Measurements from ENCODE around the gene MEGF11.

MEGF11 gene

DNA sequence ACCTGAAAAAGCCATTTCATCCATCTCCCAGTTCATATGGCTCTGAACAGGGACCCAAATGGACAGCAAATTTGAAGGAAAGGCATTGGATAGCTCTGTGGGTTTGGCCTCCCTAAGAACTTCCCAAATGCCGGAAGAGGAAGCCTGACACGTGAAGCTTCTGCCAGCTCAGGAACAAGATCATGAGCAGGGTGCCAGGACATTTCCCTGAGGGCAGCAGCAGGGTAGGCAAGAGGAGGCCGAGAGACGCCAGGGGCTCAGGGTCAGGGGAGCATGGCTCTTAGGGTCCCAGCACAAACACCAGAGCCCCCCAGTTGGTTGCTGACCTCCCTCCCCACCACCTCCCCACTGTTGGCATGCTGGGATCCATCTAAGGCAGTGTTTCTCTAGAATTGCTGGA, 187.5 kb downstream of the MEGF11 start:
- no peak for DNase-seq (ENCODE audit: low read depth, low spot score)

DNA sequence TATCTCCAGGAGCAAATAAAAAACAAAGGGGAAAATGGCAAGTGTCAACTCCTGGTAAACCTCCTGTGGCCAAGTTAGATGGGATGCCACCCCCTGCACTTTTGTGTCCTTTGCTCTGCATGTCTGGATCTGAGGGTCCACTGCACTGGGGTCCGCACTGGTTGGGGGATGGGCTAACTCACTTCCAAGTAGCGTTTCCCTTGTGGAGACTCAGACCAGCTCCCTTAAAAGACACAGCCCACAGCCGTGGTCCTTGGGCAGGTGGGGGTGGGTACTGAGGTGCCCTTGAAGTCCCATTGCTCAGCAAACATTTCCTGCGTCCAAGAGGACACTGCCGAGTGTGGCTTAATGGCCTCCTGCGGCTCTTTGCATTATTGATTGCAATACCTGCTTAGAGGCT, 188.2 kb downstream of the MEGF11 start:
- no peak for DNase-seq (ENCODE audit: low read depth, low spot score)

DNA sequence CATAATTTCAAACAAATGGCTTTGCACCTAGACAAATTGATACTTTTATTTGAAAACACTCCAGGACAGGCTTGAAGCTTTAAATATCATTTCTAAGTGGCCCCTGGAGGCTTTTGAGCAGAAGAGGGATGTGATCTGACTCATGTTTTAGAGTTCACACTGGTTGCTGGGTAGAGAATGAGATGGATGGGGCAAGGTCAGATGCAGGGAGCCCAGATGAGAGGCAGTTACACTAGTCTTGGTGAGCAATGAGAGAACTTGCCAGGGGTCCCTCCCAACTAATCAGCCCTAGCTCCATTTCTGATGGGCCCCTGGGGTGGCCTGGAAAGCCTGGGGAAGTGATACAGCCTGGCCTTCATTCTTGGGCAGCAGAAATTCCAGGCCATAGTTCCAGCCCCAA, 190.4 kb downstream of the MEGF11 start:
- no peak for DNase-seq (ENCODE audit: low read depth, low spot score)

DNA sequence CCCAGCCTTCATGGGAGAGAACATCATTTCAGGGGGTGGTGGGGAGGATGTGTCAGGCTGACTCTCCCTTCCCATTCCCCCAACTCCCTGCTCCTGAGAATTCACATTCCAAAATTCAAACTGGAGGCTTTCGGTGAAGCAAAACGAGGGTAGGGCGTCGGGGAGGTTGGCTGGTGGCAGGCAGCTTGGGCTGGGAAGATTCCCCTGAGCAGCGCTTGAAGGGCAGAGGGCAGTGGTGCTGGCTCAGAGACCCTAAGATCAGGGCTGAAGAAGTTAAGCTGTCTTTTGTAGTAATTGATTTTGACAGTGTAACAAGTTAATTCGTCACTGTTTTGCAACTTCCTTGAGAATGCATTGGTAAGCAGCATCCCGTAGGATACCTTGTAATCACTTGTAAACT, 196.5 kb downstream of the MEGF11 start:
- DNase-seq (ENCODE audit: low read depth, low spot score), result no peak

DNA sequence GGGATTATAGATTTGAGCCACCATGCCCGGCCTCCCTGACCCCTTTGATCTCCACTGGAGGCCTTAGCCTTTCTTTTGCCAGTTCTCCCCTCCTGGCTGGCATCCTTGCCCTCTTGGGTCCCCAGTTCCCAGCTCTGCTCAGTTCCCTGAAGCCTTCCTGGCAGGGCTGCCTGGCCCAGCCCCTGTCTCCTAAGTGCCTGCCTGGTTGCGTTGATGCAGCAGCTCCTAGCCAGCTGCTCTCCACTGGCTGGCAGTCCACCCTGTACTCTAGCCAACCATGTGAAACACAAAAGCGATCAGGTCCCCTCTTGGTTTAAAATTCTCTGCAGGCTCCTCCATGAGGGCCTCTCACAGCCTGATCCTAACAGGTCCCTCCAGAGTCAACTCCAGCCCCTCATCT, 199.6 kb downstream of the MEGF11 start:
- DNase-seq (ENCODE audit: low read depth, low spot score), result no peak

DNA sequence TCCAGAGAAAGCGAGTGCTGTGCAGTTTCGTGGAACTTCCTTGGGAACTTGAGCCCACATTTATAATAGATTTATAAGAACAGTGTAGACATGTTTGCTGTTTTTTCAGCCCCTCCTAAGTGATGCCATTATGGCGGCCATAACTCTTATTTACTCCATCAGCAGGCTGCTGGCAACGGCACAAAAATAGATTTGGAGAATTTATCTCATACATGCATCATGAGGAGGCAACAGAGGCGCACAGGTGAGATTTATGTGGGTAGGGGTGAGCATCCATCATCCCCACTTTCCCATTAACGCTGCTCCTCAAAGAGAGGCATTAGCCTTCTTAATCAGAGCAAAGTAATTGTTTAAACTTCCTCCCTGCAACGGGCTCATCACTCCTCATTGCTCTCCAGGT, 201.7 kb downstream of the MEGF11 start:
- DNase-seq (ENCODE audit: low read depth, low spot score), result no peak

DNA sequence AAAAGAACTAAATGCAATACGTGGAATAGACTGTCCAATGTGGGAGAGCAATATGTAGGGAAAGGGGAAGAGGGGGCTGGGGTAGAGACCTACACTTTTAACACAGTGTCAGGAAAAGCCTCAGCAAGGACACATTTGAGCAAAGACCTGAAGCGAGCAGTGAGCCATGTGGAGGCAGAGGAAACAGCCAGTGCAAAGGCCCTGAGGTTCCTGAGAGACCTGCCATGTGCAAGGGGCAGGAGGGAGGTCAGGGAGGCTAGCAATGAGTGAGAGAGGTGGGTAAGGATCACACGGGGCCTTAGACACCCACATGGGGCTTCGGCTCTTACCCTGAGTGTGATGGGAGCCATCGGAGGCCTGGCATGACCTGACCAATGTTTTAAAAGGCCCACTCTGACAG, 203.3 kb downstream of the MEGF11 start:
- DNase-seq (ENCODE audit: low read depth, low spot score), result no peak

DNA sequence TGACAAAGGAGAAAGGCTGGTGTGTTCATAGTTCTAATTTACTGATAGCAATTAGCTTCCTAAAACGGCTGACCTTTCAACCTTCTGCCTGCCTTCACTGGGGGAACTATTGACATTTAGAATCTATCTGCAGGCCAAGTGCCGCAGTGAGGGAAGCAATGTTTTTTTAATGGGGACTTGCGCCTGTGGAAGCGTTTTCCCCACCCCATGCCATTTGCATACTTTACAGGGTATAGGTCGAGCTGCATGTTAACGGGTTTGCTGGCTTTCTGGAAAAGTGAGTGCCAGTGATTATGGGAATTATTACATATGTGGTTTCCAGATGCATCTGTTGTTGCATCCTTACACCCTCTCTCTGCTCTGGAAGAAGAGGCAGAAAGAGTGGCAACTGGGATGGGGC, 204.2 kb downstream of the MEGF11 start:
- DNase-seq (ENCODE audit: low read depth, low spot score), result no peak

DNA sequence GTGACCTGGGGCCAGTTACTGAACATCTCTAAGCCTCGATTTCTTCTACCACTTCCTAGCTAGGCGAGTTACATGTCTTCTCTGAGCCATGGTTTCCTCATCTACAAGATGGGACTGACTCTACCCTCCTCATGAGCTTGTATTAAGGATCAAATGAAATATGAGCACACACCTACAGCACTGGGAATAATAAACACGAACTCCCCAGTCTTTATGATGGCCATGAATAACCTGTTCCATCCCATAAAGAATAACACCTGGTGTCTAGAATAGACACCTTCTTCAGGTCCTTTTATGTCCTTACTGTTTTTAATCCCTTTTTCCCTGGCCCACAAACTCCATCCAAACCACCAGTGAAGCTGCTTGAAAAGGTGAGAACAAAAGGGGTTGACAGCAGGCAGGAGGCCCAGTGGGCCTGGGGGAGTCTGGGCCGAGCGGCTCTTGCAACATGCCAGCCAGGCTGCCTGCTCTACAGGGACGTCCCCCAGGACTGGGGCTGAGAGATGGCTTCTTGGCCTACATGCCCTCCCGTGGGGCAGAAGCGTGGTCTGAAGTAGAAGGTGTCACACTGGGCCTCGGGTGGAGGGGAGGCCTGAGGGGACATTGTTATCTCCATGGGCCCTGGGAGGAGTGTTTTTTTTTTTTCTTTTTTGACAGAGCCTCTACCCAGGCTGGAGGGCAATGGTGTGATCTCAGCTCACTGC, 206.1 kb downstream of the MEGF11 start:
- no peak for DNase-seq (ENCODE audit: low read depth, low spot score)

DNA sequence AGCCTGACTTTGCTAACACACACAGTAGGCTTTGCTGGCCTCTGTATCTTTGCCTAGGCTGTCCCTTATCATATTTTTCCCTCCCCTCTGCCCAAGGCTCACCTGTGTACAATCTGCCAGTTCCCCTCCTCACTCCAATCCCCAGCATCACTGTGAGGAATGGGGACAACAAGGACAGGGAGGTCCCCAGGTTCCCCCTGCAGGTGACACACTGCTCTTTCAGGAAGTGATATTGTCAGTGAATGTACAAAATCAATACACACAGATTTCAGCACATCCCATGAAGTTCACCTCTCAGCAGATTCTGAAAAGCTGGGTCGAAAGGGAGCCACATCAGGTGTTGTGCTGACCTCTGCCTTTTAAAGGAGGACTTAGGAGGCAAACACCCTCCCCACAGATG, 206.8 kb downstream of the MEGF11 start:
- no peak for DNase-seq (ENCODE audit: low read depth, low spot score)

DNA sequence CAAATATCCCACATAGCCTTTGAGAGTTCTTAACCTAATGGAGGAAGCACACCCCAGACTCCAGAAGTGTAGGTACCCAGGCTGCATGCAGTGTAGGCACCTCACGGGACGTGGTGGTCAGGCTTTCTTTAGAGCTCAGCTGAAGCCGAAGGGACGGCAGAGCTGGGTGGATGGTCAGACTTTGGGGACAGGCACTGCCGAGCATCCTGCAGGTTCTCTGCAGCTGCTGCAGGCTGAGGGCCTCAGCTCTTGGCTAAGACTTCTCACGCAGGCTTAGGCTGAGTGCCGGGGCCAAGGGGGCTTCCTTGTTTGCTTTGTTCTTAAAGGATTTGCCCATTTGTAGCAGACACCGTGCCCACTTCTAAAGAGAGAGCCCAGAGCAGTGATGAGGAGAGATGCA, 207.2 kb downstream of the MEGF11 start:
- DNase-seq (ENCODE audit: low read depth, low spot score), result no peak

DNA sequence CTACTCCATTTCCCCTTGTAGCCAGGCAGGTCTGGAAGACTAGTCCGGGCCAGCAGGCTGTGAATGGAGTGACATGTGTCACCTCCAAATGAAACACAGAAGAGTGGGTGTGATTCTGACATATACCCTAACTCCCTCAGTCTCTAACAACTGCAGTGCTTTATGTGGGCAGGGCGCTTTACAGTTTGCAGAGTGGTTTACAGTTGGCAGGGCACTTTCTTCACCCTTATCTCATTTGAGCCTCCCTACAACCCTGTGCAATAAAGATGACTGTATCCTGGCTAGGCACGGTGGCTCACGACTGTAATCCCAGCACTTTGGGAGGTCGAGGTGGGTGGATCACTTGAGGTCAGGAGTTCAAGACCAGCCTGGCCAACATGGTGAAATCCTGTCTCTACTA, 208.0 kb downstream of the MEGF11 start:
- no peak for DNase-seq (ENCODE audit: low read depth, low spot score)

DNA sequence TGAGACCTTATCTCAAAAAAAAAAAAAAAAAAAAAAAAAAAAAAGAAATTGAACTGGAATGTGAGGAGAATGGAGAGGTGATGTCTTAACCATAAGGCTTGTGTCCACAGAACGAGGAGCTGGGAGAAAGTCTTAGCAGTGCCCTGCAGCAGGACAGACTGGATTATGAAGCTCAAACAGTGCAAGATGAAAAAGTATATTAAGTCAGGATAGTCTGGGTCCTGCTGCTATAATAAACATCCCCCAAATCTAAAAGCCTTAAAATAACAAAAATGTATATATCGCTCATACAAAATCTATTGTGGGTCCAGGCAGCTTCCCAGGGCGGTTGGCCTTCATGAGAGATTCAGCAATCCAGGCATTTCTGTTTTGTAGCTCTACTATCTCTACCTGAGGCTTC, 208.7 kb downstream of the MEGF11 start:
- no peak for DNase-seq (ENCODE audit: low read depth, low spot score)

DNA sequence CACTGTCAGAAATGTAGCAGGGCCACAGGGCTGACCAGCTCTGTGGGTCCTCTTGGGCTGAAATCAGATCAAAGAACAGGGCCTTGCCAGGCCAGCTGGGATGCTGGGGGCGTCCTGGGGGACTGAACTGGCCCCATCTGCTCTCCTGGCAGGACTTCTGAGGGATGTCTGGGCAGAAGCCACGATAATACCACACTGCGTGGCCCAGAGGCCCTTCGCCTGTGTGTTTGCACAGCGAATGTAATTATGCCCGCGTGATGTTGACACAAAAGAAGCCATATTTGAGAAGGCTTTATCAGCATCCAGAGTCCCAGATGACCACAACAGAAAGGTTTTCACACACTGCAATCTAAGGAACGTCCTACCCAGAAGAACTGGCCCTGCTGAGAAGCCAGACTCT, 210.3 kb downstream of the MEGF11 start:
- DNase-seq (ENCODE audit: low read depth, low spot score), result no peak

DNA sequence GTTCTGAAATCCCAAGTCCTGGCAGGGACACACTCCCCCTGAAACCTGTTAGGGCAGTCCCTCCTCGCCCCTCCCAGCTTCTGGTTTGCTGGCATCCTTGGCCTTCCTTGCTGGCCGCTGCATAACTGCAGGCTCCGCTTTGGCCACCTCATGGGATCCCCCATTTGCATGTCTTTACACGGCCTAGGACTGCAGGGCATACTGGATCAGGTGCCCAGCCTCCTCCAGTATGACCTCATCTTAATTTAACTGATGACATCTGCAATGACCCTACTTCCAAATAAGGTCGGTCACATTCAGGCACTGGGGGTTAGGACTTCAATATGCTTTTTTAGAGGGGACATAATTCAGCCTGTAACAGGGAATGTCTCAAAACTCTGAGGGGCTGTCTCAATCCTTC, 210.9 kb downstream of the MEGF11 start:
- peak; percentile 31 for DNase-seq (ENCODE audit: low read depth, low spot score)

DNA sequence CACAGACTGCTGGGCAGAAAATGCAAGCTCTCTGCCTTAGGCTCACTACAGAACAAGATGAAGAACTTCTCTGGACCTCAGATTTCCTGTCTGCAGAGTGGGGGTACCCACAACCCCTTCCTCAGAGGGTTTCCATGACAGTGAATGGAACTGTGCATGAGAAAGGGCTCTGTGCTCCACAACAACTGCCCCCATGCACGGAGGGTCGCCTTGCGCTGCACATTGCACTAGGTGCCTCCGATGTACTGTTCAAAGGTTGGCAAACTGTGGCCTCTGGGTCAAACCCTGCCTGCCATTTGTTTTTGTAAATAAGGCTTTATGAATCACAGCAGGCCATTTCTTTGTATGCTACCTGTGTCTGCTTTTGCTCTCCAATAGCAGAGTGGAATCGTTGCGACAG, 212.3 kb downstream of the MEGF11 start:
- no peak for DNase-seq (ENCODE audit: low read depth, low spot score)

DNA sequence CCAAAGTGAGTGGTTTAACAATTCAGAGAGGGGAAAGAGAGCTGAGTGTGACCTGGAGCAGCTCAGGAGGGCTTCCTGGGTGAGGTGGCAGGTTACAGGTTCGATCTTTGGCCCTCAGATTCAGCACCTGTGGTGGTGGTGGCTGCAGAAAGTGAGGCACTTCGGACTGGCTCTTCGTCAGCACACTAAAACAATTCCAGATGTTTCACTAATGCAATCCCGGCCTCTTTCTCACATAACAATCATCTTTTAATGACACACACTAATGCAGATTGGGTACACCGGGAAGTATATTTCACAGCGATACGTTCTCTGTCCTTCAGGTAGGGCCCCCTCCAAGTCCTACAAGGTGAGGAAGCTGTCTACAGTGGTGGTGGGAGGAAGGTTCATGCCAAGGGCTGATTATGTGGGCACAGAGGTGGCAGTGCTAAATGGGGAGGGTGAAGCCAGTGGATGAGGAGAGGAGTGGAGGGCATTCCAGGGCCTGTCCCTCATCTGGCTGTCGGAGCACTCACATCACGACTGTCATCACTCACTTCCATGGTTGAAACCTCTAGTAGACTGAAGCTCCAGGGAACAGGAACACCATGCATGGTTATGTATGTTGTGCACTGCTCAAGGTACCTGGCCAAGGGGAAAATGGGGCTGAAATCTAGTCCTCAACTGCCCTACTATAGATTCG, 213.2 kb downstream of the MEGF11 start:
- no peak for DNase-seq (ENCODE audit: low read depth, low spot score)

DNA sequence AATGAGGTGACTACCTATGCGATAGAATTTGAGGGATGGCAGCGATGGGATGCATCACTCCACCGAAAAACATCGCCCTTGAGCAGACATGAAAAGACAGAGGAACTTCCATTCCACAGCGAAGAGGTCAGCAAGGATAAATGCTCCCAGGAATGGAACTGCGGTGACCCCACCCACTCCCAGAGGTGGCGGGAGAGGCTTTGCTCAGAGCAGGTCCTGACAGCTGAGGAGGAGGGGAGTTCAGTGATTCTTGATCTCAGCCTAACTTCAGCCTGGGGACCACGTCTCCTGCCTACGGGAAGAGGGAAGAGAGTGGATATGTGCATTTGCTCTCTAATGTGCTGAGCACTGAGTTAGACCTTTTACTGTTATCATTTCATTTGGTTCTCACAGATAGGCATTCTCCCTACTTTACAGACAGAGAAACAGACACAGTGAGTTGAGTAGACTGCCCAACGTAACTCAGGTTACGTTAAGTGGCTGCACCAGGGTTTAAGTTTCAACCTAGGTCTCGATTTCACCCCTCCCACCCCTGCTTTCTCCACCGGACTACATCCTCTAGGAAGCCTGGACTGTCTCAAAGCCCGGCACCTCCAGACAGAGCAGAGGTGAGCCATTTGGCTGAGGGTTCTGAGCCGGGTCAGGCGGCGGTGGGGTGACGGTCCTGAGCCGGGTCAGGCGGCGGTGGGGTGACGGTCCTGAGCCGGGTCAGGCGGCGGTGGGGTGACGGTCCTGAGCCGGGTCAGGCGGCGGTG, 214.3 kb downstream of the MEGF11 start:
- peak; percentile 14 for DNase-seq (ENCODE audit: low read depth, low spot score)

DNA sequence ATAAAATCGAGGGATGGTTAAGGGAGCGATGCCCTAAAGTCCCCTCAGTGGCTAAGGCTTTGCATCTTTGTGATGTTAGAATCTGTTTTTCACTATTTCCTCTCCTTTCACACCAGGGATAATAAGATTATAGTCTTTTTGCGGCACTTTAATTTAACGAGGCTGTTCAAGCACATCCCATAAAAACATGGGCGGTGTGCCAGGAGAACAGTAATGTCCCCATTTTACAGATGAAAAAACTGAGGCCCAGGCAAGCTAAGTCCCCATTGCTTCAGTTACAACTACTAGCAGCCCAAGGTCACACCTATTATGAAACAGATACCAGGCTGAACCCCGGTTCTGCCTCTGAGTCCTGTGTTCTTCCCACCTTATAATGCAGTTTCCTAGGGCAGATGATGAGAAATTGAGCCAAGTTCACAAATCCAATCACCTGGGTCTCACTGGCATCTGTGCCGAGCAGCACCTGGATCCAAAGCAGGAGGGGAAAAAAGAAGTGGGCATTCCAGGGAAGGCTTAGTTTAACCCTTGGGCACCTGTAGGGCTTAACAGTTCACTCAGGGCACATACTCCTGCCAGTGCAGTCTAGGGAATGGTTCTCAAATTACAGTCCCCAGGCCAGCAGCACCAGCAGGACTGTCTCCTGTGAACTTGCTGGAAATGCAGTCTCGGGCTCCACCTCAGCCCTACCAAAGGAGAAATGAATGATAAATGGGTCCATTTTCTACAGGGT, 215.0 kb downstream of the MEGF11 start:
- peak; percentile 9 for DNase-seq (ENCODE audit: low read depth, low spot score)

DNA sequence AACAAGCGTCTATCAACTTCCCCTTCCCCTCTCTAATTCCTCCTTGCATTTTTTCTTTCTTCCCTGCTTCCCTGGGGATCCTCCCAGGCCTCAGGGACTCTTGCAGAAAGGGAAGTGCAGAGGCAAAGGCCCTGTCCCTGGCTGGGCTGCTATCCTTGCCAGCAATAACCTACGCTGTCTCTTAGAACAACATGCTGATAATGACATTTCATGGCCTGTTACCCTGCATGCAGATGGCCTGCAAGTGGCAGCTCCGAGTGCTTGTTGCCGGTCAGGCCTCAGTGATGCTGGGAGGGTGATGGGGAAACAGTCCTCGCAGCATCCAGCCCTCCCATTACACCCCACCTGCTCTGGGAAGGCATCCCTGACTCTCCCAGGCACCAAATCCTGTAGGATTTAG, 216.7 kb downstream of the MEGF11 start:
- no peak for DNase-seq (ENCODE audit: low read depth, low spot score)

DNA sequence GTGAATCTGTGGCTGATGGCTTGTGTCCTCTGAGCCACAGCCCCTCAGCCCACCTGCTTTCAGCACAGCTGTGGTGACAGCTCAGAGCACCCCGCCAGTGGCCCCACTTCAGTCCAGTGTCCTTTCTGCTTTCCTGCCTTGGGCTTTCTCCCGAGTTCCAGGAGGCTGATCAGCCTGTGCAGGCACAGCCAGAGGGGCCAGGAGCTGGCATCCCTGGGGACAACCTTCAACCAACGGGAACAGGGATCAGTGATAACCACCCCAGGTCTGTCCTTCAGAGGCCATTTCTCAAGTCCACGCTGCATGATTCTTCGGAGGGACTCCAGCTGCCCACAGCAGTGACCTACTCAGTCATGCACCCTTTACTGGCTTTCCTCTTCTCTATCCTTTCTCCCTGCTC, 217.6 kb downstream of the MEGF11 start:
- DNase-seq (ENCODE audit: low read depth, low spot score), result no peak

DNA sequence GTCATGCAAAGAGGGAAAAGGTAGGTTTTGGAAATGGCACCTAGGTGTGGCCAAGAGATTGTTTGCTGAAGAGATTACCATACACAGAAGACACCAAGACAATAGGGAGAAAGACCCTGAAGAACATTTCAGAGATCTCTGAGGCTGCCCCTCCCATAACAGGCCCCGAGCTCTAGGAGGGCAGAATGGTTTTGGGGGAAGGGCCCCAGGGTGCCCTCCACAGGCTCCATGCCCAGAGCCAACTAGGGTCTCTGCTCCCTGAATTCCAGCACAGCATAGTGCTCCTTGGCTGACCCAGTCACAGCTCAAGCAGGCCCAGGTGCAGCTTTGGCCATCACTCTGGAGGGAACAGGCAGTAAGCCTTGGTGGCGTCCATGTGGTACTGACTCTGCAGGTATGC, 220.4 kb downstream of the MEGF11 start:
- no peak for DNase-seq (ENCODE audit: low read depth, low spot score)
